ENCODE results near the gene INPP5F. TPM values are rescaled to one million over a fixed set of nuclear protein-coding genes. Genes with fewer than 3 reads are reported as not detected.

Gene INPP5F
- 62.9 and 65.6 TPM in 2 replicates for polyA plus RNA-seq (2013)

GRCh38 chr10:119725828-119726675 is at the start of gene INPP5F:
Gene INPP5F (plus strand): TSS chr10:119726050. CDS start chr10:119726263, 213 bp downstream.
- DNase-seq = peak; percentile 97 to 98
- Histone ChIP-seq H2BK5ac (ENCODE audit: low read depth, low read length, poor library complexity) (peak within 1 kb of the TSS; percentile 97), H3K9me3 (ENCODE audit: insufficient read depth, low read depth, low read length) (no peaks in the 10 kb centered on the region), H3K9ac (ENCODE audit: low read length) (peak within 1 kb of the TSS; percentile 71), H3K79me1 (ENCODE audit: low read length) (peaks cover 11% of the 10 kb centered on the region), H3K27me3 (ENCODE audit: insufficient read depth, low read length) (no peaks in the 10 kb centered on the region), H3K4me2 (ENCODE audit: low read length) (peak within 1 kb of the TSS; percentile 91), H2BK120ac (ENCODE audit: insufficient read depth, low read length, poor library complexity) (peak within 1 kb of the TSS; percentile 98), H3K27ac (ENCODE audit: low read depth, low read length) (peak within 1 kb of the TSS; percentile 90), H2AFZ (ENCODE audit: insufficient read depth, low read length, poor library complexity) (peak within 1 kb of the TSS; percentile 94), H2AK5ac (ENCODE audit: low read length) (peak within 1 kb of the TSS; percentile 49), H3K4me1 (ENCODE audit: control insufficient read depth in 1 of 2, insufficient read depth in 2 of 2, low read length in 2 of 2) (peaks cover 7 to 10% of the 10 kb centered on the region in 2 experiments), H3K23ac (ENCODE audit: low read length) (no peak within 1 kb of the TSS), H4K12ac (ENCODE audit: low read depth, low read length) (peak within 1 kb of the TSS; percentile 95), H2BK12ac (ENCODE audit: low read length) (peak within 1 kb of the TSS; percentile 51), H3K14ac (ENCODE audit: low read length) (peak within 1 kb of the TSS; percentile 99), H3K36me3 (ENCODE audit: control insufficient read depth in 1 of 2, insufficient read depth in 2 of 2, low read length in 2 of 2) (peaks cover 0 to 3% of the 10 kb centered on the region in 2 experiments), H4K8ac (ENCODE audit: low read depth, low read length) (peak within 1 kb of the TSS; percentile 99), H3K4ac (ENCODE audit: low read depth, low read length) (peak within 1 kb of the TSS; percentile 87), H3K79me2 (ENCODE audit: control insufficient read depth, insufficient read depth, low read length, poor library complexity) (peaks cover 6% of the 10 kb centered on the region), H4K91ac (ENCODE audit: low read depth, low read length) (peak within 1 kb of the TSS; percentile 86), H3K4me3 (ENCODE audit: low read depth, low read length) (peak within 1 kb of the TSS; percentile 94), H3K18ac (ENCODE audit: low read length) (peak within 1 kb of the TSS; percentile 97)
- WGBS (ENCODE audit: extremely low coverage, insufficient coverage, insufficient read length) = no CpG with 5 or more reads among the region's 95 CpGs

GRCh38 chr10:119677126-119677525 is 48.7 kb upstream of the INPP5F start:
- H3K79me2 ChIP-seq (ENCODE audit: control insufficient read depth, insufficient read depth, low read length, poor library complexity) = no peaks in the 10 kb centered on the region
- peaks cover 30 to 37% of the 10 kb centered on the region in 2 experiments for H3K36me3 ChIP-seq (ENCODE audit: control insufficient read depth in 1 of 2, insufficient read depth in 2 of 2, low read length in 2 of 2)
- H3K4ac ChIP-seq (ENCODE audit: low read depth, low read length) = no peak overlapping the region
- H3K27me3 ChIP-seq (ENCODE audit: insufficient read depth, low read length) = no peaks in the 10 kb centered on the region
- WGBS (ENCODE audit: extremely low coverage, insufficient coverage, insufficient read length) = no CpG with 5 or more reads among the region's 6 CpGs
- no peak overlapping the region for H3K18ac ChIP-seq (ENCODE audit: low read length)
- no peaks in the 10 kb centered on the region for H3K9me3 ChIP-seq (ENCODE audit: insufficient read depth, low read depth, low read length)
- H3K79me1 ChIP-seq (ENCODE audit: low read length) = peaks cover 4% of the 10 kb centered on the region
- no peak overlapping the region for H3K4me2 ChIP-seq (ENCODE audit: low read length)
- no peak overlapping the region for H3K9ac ChIP-seq (ENCODE audit: low read length)
- no peak overlapping the region for H4K12ac ChIP-seq (ENCODE audit: low read depth, low read length)
- H3K23ac ChIP-seq (ENCODE audit: low read length) = no peak overlapping the region
- no peak overlapping the region for H3K4me3 ChIP-seq (ENCODE audit: low read depth, low read length)
- no peak overlapping the region for H2BK12ac ChIP-seq (ENCODE audit: low read length)
- no peak overlapping the region for H2BK5ac ChIP-seq (ENCODE audit: low read depth, low read length, poor library complexity)
- H2BK120ac ChIP-seq (ENCODE audit: insufficient read depth, low read length, poor library complexity) = no peak overlapping the region
- peaks cover 13 to 20% of the 10 kb centered on the region in 2 experiments for H3K4me1 ChIP-seq (ENCODE audit: control insufficient read depth in 1 of 2, insufficient read depth in 2 of 2, low read length in 2 of 2)
- no peak overlapping the region for H3K14ac ChIP-seq (ENCODE audit: low read length)
- DNase-seq = no peak
- no peak overlapping the region for H4K91ac ChIP-seq (ENCODE audit: low read depth, low read length)
- H2AFZ ChIP-seq (ENCODE audit: insufficient read depth, low read length, poor library complexity) = no peak overlapping the region
- H3K27ac ChIP-seq (ENCODE audit: low read depth, low read length) = no peak overlapping the region
- H2AK5ac ChIP-seq (ENCODE audit: low read length) = no peak overlapping the region
- no peak overlapping the region for H4K8ac ChIP-seq (ENCODE audit: low read depth, low read length)

GRCh38 chr10:119677904-119678755 is 47.7 kb upstream of the INPP5F start:
- no peak overlapping the region for H3K4me2 ChIP-seq (ENCODE audit: low read length)
- no peak overlapping the region for H3K23ac ChIP-seq (ENCODE audit: low read length)
- H3K14ac ChIP-seq (ENCODE audit: low read length) = no peak overlapping the region
- no peak overlapping the region for H4K8ac ChIP-seq (ENCODE audit: low read depth, low read length)
- no peak overlapping the region for H2BK5ac ChIP-seq (ENCODE audit: low read depth, low read length, poor library complexity)
- no peak overlapping the region for H2AFZ ChIP-seq (ENCODE audit: insufficient read depth, low read length, poor library complexity)
- H3K27ac ChIP-seq (ENCODE audit: low read depth, low read length) = no peak overlapping the region
- H3K9me3 ChIP-seq (ENCODE audit: insufficient read depth, low read depth, low read length) = no peaks in the 10 kb centered on the region
- no peaks in the 10 kb centered on the region for H3K27me3 ChIP-seq (ENCODE audit: insufficient read depth, low read length)
- no peak overlapping the region for H3K18ac ChIP-seq (ENCODE audit: low read length)
- H4K91ac ChIP-seq (ENCODE audit: low read depth, low read length) = no peak overlapping the region
- peaks cover 2% of the 10 kb centered on the region for H3K79me1 ChIP-seq (ENCODE audit: low read length)
- no peak overlapping the region for H3K4ac ChIP-seq (ENCODE audit: low read depth, low read length)
- no peak overlapping the region for H3K4me3 ChIP-seq (ENCODE audit: low read depth, low read length)
- peaks cover 21 to 27% of the 10 kb centered on the region in 2 experiments for H3K36me3 ChIP-seq (ENCODE audit: control insufficient read depth in 1 of 2, insufficient read depth in 2 of 2, low read length in 2 of 2)
- DNase-seq = no peak
- WGBS (ENCODE audit: extremely low coverage, insufficient coverage, insufficient read length) = no CpG with 5 or more reads among the region's 13 CpGs
- H2BK120ac ChIP-seq (ENCODE audit: insufficient read depth, low read length, poor library complexity) = no peak overlapping the region
- no peak overlapping the region for H2AK5ac ChIP-seq (ENCODE audit: low read length)
- no peak overlapping the region for H2BK12ac ChIP-seq (ENCODE audit: low read length)
- H3K9ac ChIP-seq (ENCODE audit: low read length) = no peak overlapping the region
- no peaks in the 10 kb centered on the region for H3K79me2 ChIP-seq (ENCODE audit: control insufficient read depth, insufficient read depth, low read length, poor library complexity)
- no peak overlapping the region for H4K12ac ChIP-seq (ENCODE audit: low read depth, low read length)
- peaks cover 7 to 20% of the 10 kb centered on the region in 2 experiments for H3K4me1 ChIP-seq (ENCODE audit: control insufficient read depth in 1 of 2, insufficient read depth in 2 of 2, low read length in 2 of 2)

- Histone ChIP-seq H3K23ac (ENCODE audit: low read length) (no peak overlapping the region), H2BK120ac (ENCODE audit: insufficient read depth, low read length, poor library complexity) (no peak overlapping the region), H3K14ac (ENCODE audit: low read length) (no peak overlapping the region), H3K9ac (ENCODE audit: low read length) (no peak overlapping the region), H3K9me3 (ENCODE audit: insufficient read depth, low read depth, low read length) (no peaks in the 10 kb centered on the region), H3K4me2 (ENCODE audit: low read length) (no peak overlapping the region), H4K12ac (ENCODE audit: low read depth, low read length) (no peak overlapping the region), H4K8ac (ENCODE audit: low read depth, low read length) (no peak overlapping the region), H3K18ac (ENCODE audit: low read length) (no peak overlapping the region), H3K4me3 (ENCODE audit: low read depth, low read length) (no peak overlapping the region), H3K4me1 (ENCODE audit: control insufficient read depth in 1 of 2, insufficient read depth in 2 of 2, low read length in 2 of 2) (peaks cover 7 to 17% of the 10 kb centered on the region in 2 experiments), H3K36me3 (ENCODE audit: control insufficient read depth in 1 of 2, insufficient read depth in 2 of 2, low read length in 2 of 2) (peaks cover 17 to 19% of the 10 kb centered on the region in 2 experiments), H2AFZ (ENCODE audit: insufficient read depth, low read length, poor library complexity) (no peak overlapping the region), H3K79me1 (ENCODE audit: low read length) (peaks cover 2% of the 10 kb centered on the region), H3K27ac (ENCODE audit: low read depth, low read length) (no peak overlapping the region), H2BK12ac (ENCODE audit: low read length) (no peak overlapping the region), H4K91ac (ENCODE audit: low read depth, low read length) (no peak overlapping the region), H2AK5ac (ENCODE audit: low read length) (no peak overlapping the region), H3K79me2 (ENCODE audit: control insufficient read depth, insufficient read depth, low read length, poor library complexity) (no peaks in the 10 kb centered on the region), H2BK5ac (ENCODE audit: low read depth, low read length, poor library complexity) (no peak overlapping the region), H3K27me3 (ENCODE audit: insufficient read depth, low read length) (no peaks in the 10 kb centered on the region), H3K4ac (ENCODE audit: low read depth, low read length) (no peak overlapping the region)
- no peak for DNase-seq
- WGBS (ENCODE audit: extremely low coverage, insufficient coverage, insufficient read length) = no CpG with 5 or more reads among the region's 7 CpGs
These were observed 46.4 kb upstream of the INPP5F start for GRCh38 chr10:119679480-119679829.
